HEK293T (cell line): ENCODE data around the gene AGPAT2.

Experiments used
- ARNT ChIP-seq: fragments of 450-650 bp; IDR thresholded peaks from 2 replicates; pipeline ENCODE4 v1.6.1; 2017; ENCODE audit warnings: mild to moderate bottlenecking
- BHLHE40 ChIP-seq: fragments of 450-650 bp; IDR thresholded peaks from 2 replicates; pipeline ENCODE4 v1.6.1; 2016; ENCODE audit warnings: mild to moderate bottlenecking, moderate library complexity, borderline replicate concordance
- CTBP1 ChIP-seq: fragments of 450-650 bp; IDR thresholded peaks from 2 replicates; pipeline ENCODE4 v1.6.1; 2016; ENCODE audit warnings: borderline replicate concordance
- ELF4 ChIP-seq: fragments of 450-650 bp; IDR thresholded peaks from 2 replicates; pipeline ENCODE4 v1.6.1; 2017; ENCODE audit warnings: antibody characterized with exemption
- FOXA1 ChIP-seq: fragments of 450-650 bp; IDR thresholded peaks from 2 replicates; pipeline ENCODE4 v1.6.1; 2016; ENCODE audit warnings: mild to moderate bottlenecking
- FOXK2 ChIP-seq: fragments of 450-650 bp; IDR thresholded peaks from 2 replicates; pipeline ENCODE4 v1.6.1; 2016; ENCODE audit warnings: mild to moderate bottlenecking
- FOXM1 ChIP-seq: fragments of 450-650 bp; IDR thresholded peaks from 2 replicates; pipeline ENCODE4 v1.6.1; 2017; ENCODE audit warnings: mild to moderate bottlenecking, borderline replicate concordance
- HDGF ChIP-seq: fragments of 450-650 bp; IDR thresholded peaks from 2 replicates; pipeline ENCODE4 v1.6.1; 2017; ENCODE audit warnings: antibody characterized with exemption, borderline replicate concordance
- SP1 ChIP-seq: fragments of 450-650 bp; IDR thresholded peaks from 2 replicates; pipeline ENCODE4 v1.6.1; 2017
- SUZ12 ChIP-seq: fragments of 450-650 bp; IDR thresholded peaks from 2 replicates; pipeline ENCODE4 v1.6.1; 2016; ENCODE audit warnings: mild to moderate bottlenecking
- TARDBP ChIP-seq: fragments of 450-650 bp; IDR thresholded peaks from 2 replicates; pipeline ENCODE4 v1.6.1; 2016
- ZNF384 ChIP-seq: fragments of 450-650 bp; IDR thresholded peaks from 2 replicates; pipeline ENCODE4 v1.6.1; 2016
- TF ChIP-seq, protein P1 (sequence below): fragments of 450-650 bp; IDR thresholded peaks from 2 replicates; pipeline ENCODE4 v1.6.1; 2016

DNA sequence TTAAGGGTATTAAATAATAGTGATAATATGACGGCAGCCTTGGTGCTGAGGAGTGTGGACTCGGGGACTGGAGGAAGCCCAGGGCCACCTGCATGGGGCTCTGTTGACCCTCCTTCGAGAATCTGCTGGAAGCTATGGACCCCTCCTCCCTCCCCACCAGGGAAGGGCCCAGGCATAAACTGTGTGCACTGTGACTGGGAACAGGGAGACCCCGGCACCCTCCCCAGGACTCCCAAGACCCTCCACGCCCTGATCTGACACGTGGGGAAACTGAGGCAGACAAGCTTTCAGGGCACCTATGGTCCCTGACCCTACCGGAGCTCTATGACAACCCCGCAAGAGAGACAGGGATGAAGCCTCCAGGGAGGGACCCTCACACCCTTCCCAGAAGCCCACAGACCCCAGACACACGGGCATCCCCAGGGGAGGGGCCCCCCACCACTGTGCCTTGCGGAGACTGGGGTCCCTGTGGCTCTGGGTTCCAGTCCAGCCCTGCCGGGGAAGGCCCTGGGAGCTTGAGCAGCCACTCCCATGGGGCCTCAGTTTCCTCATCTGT, 31.0 kb downstream of the AGPAT2 start:
- TF ChIP-seq FOXK2 (no peak), CTBP1 (no peak), ZNF384 (no peak), TARDBP (no peak), FOXA1 (no peak), SP1 (no peak), HDGF (no peak), FOXM1 (no peak), BHLHE40 (no peak), SUZ12 (no peak), ELF4 (no peak), ARNT (no peak)
- TF ChIP-seq, protein P1, sequence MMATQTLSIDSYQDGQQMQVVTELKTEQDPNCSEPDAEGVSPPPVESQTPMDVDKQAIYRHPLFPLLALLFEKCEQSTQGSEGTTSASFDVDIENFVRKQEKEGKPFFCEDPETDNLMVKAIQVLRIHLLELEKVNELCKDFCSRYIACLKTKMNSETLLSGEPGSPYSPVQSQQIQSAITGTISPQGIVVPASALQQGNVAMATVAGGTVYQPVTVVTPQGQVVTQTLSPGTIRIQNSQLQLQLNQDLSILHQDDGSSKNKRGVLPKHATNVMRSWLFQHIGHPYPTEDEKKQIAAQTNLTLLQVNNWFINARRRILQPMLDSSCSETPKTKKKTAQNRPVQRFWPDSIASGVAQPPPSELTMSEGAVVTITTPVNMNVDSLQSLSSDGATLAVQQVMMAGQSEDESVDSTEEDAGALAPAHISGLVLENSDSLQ: no peak
